H1 (cell line): ENCODE measurements around the gene LRRC23.

Source experiments
- EGR1 ChIP-seq: IDR thresholded peaks from 2 replicates; pipeline ENCODE4 v1.6.1; 2011; ENCODE audit warnings: low read depth, low read length, borderline replicate concordance
- POLR2AphosphoS5 ChIP-seq: IDR thresholded peaks from 2 replicates; pipeline ENCODE4 v1.6.1; 2011; ENCODE audit warnings: low read depth, low read length
- SAP30 ChIP-seq: fragments of 300-600 bp; sonication (generic); IDR thresholded peaks from 2 replicates; pipeline ENCODE4 v1.7.1; 2012; ENCODE audit warnings: low read length, moderate library complexity, mild to moderate bottlenecking, inconsistent platforms; ENCODE audit not compliant: insufficient read depth, insufficient replicate concordance
- SUZ12 ChIP-seq: fragments of 200-600 bp; sonication (generic); IDR thresholded peaks from 2 replicates; pipeline ENCODE4 v1.6.1; 2012; ENCODE audit warnings: mild to moderate bottlenecking, inconsistent platforms, low read length, moderate library complexity, mixed read lengths

DNA sequence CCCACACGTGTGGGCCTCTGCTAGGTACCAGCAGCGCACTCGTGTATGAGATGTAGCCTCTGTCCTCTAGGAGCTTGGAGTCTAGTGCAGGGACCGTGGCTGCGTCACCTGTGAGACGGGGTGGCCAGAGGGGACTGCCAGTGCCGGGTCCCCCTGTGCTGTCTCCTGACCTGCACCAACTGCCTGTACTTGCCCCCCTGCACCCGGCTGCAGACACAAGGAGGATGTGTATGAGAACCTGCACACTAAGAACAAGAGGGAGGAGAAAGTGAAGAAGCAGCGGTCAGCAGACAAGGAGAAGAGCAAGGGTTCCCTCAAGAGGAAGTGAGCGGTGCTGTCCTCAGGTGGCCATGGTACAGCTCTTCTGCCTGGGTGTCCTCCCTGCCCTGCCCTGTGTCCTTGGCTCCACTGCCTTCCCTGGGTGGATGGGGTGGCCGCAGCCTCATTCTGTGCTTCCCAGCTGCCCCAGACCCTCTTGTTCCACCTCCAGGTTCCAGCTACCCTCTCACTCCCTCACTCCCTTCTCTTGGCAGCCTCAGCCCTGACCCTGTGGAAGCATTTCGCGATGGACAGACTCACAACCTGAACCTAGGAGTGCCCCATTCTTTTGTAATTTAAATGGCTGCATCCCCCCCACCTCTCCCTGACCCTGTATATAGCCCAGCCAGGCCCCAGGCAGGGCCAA lies 56.1 kb downstream of the LRRC23 start:
- TF ChIP-seq SUZ12 (no peak), POLR2AphosphoS5 (no peak), EGR1 (no peak), SAP30 (no peak)
